Measurements from ENCODE around the gene RNASE9.

RNASE9 gene

DNA sequence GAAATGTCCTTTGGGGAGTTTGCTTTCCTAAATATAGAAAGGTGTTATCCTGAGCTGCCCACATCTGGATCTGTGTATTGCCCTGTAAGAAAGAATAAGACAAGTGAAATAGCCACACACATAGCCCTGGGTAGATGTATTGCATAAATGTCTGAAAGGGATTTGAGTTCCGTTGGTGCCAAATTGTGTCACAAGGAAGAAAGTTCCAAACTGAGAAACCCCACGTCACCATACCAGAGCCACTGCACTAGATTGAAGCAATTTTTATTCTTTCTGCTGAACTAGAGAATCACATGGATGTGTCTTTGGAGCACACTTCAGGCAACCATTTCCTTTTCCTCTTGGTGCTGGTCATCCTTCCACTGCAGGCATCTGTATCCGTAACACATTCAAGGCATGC lies 5.0 kb downstream of the RNASE9 start:
- no peaks in the 10 kb centered on the region for H4K20me1 ChIP-seq (ENCODE audit: insufficient read depth, low read length)
- no peak overlapping the region for H2AFZ ChIP-seq (ENCODE audit: low read depth, low read length)
- no peaks in the 10 kb centered on the region for H3K27me3 ChIP-seq (ENCODE audit: low read depth, low read length)
- TF ChIP-seq, protein P1, sequence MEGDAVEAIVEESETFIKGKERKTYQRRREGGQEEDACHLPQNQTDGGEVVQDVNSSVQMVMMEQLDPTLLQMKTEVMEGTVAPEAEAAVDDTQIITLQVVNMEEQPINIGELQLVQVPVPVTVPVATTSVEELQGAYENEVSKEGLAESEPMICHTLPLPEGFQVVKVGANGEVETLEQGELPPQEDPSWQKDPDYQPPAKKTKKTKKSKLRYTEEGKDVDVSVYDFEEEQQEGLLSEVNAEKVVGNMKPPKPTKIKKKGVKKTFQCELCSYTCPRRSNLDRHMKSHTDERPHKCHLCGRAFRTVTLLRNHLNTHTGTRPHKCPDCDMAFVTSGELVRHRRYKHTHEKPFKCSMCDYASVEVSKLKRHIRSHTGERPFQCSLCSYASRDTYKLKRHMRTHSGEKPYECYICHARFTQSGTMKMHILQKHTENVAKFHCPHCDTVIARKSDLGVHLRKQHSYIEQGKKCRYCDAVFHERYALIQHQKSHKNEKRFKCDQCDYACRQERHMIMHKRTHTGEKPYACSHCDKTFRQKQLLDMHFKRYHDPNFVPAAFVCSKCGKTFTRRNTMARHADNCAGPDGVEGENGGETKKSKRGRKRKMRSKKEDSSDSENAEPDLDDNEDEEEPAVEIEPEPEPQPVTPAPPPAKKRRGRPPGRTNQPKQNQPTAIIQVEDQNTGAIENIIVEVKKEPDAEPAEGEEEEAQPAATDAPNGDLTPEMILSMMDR (IDR thresholded peaks at IDR 0.05; ENCODE audit: low read depth, low read length) = no peak
- TF ChIP-seq EZH2phosphoT487 (IDR thresholded peaks at IDR 0.05; ENCODE audit: low read depth) = no peak
- no peaks in the 10 kb centered on the region for H3K36me3 ChIP-seq (replicated peaks; ENCODE audit: low read depth, low read length)
- no peaks in the 10 kb centered on the region for H3K4me1 ChIP-seq (ENCODE audit: low read length)
- H3K27ac ChIP-seq (ENCODE audit: low read length) = no peak overlapping the region
- no peak overlapping the region for H3K9ac ChIP-seq (ENCODE audit: low read length)
- no peaks in the 10 kb centered on the region for H3K79me2 ChIP-seq (ENCODE audit: low read length)
- no peak overlapping the region for H3K4me3 ChIP-seq (ENCODE audit: low read length)
- H3K4me2 ChIP-seq (ENCODE audit: low read length) = no peak overlapping the region
- no peaks in the 10 kb centered on the region for H3K9me3 ChIP-seq (ENCODE audit: insufficient read depth, low read length)

DNA sequence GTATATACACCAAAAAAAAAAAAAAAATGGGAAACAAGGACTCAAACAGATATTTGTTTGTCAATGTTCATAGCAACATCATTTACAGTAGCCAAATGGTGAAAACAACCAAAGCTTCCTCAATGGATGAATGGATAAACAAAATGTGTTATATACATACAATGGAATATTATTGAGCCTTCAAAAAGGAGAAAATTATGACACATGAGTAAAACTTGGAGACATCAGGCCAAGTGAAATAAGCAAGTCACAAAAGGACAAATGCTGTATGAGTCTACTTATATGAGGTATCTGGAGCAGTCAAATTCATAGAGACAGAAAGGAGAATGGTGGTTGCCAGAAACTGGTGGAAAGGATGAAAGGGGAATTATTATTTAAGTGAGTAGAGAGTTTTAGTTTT lies 7.8 kb downstream of the RNASE9 start:
- H3K4me1 ChIP-seq (ENCODE audit: low read length) = no peaks in the 10 kb centered on the region
- H3K4me2 ChIP-seq (ENCODE audit: low read length) = no peak overlapping the region
- no peaks in the 10 kb centered on the region for H3K27me3 ChIP-seq (ENCODE audit: low read depth, low read length)
- H3K9ac ChIP-seq (ENCODE audit: low read length) = no peak overlapping the region
- H4K20me1 ChIP-seq (ENCODE audit: insufficient read depth, low read length) = no peaks in the 10 kb centered on the region
- no peak overlapping the region for H2AFZ ChIP-seq (ENCODE audit: low read depth, low read length)
- H3K27ac ChIP-seq (ENCODE audit: low read length) = no peak overlapping the region
- no peaks in the 10 kb centered on the region for H3K9me3 ChIP-seq (ENCODE audit: insufficient read depth, low read length)
- TF ChIP-seq, protein P1 (IDR thresholded peaks at IDR 0.05; ENCODE audit: low read depth, low read length) = no peak
- no peak for TF ChIP-seq EZH2phosphoT487 (IDR thresholded peaks at IDR 0.05; ENCODE audit: low read depth)
- H3K79me2 ChIP-seq (ENCODE audit: low read length) = no peaks in the 10 kb centered on the region
- H3K36me3 ChIP-seq (replicated peaks; ENCODE audit: low read depth, low read length) = no peaks in the 10 kb centered on the region
- H3K4me3 ChIP-seq (ENCODE audit: low read length) = no peak overlapping the region

DNA sequence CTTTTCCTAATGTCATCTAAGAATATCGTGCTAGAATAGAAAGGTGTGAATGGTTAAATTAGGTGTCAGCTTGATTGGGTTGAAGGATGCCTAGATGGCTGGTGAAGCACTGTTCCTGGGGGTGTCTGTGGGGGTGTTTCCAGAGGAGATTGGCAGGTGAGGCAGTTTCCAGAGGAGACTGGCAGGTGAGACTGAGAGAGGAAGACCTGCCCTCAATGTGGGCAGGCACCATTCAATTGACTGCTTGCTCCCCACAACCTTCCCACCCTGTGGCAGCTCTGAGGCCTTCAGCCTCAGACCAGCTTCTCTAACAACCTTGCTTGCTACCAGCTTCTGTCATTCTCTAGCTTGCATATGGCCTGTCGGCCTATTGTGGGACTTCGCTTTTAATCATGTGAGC lies 9.2 kb downstream of the RNASE9 start:
- Histone ChIP-seq H3K4me2 (ENCODE audit: low read length) (no peak overlapping the region), H3K79me2 (ENCODE audit: low read length) (no peaks in the 10 kb centered on the region), H3K4me1 (ENCODE audit: low read length) (no peaks in the 10 kb centered on the region), H3K9me3 (ENCODE audit: insufficient read depth, low read length) (no peaks in the 10 kb centered on the region), H3K27me3 (ENCODE audit: low read depth, low read length) (no peaks in the 10 kb centered on the region), H3K36me3 (replicated peaks; ENCODE audit: low read depth, low read length) (no peaks in the 10 kb centered on the region), H3K4me3 (ENCODE audit: low read length) (no peak overlapping the region), H2AFZ (ENCODE audit: low read depth, low read length) (no peak overlapping the region), H3K9ac (ENCODE audit: low read length) (no peak overlapping the region), H3K27ac (ENCODE audit: low read length) (no peak overlapping the region), H4K20me1 (ENCODE audit: insufficient read depth, low read length) (no peaks in the 10 kb centered on the region)
- TF ChIP-seq, protein P1 (IDR thresholded peaks at IDR 0.05; ENCODE audit: low read depth, low read length) = no peak
- TF ChIP-seq EZH2phosphoT487 (IDR thresholded peaks at IDR 0.05; ENCODE audit: low read depth) = no peak

GRCh38 chr14:20550926-20551325 lies 9.9 kb downstream of the RNASE9 start:
- Histone ChIP-seq H3K27me3 (ENCODE audit: low read depth, low read length) (peaks cover under 1% of the 10 kb centered on the region; the same call in 1 of the 2 replicates), H3K36me3 (replicated peaks; ENCODE audit: low read depth, low read length) (no peaks in the 10 kb centered on the region), H3K79me2 (ENCODE audit: low read length) (no peaks in the 10 kb centered on the region), H3K4me3 (ENCODE audit: low read length) (no peak overlapping the region), H3K4me1 (ENCODE audit: low read length) (no peaks in the 10 kb centered on the region), H2AFZ (ENCODE audit: low read depth, low read length) (no peak overlapping the region), H3K9ac (ENCODE audit: low read length) (no peak overlapping the region), H3K9me3 (ENCODE audit: insufficient read depth, low read length) (no peaks in the 10 kb centered on the region), H3K4me2 (ENCODE audit: low read length) (no peak overlapping the region), H4K20me1 (ENCODE audit: insufficient read depth, low read length) (no peaks in the 10 kb centered on the region), H3K27ac (ENCODE audit: low read length) (no peak overlapping the region)
- TF ChIP-seq EZH2phosphoT487 (IDR thresholded peaks at IDR 0.05; ENCODE audit: low read depth) = no peak
- TF ChIP-seq, protein P1 (IDR thresholded peaks at IDR 0.05; ENCODE audit: low read depth, low read length) = no peak
